SW 1271 (cell line): ENCODE data around the gene OR2V2.

Experiments used
- DNase-seq, 2 experiments: peaks; one replicate each; lab custom pipeline; 2025; lab: John Stamatoyannopoulos, UW

OR2V2 gene

DNA sequence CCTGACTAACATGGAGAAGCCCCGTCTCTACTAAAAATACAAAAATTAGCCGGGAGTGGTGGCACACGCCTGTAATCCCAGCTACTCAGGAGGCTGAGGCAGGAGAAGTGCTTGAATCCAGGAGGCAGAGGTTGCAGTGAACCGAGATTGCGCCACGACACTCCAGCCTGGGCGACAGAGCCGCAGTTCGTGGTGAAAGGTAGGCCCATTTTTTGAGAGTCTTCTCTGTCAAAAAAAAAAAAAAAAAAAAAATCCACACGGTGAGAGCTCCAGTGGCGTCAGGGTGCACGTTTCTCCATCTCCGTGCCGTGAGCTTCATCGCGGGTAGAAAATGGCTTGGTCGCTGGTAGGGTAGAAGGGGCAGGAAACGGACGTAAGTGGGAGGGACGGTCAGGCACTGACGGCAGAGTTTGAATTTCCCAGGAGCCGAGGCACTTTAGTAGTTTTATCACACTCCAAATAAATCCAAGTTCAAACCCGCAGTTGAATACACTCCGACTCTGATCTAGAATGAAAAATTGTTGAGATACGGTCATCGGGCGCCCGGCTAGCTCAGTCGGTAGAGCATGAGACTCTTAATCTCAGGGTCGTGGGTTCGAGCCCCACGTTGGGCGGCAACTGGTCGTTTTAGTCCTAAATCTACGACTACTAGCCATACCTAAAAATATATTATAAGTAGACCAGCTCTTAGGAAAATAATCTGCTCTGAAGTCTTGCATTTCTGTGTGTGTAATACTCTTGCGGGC lies 60.0 kb downstream of the OR2V2 start:
- DNase-seq = no peak

GRCh38 chr5:181207960-181208253 lies 60.5 kb downstream of the OR2V2 start:
- no peak for DNase-seq
